ENCODE data around the gene ARMC9. TPM values are rescaled to one million over a fixed set of nuclear protein-coding genes. Genes with fewer than 3 reads are reported as not detected.

ARMC9 gene
- total and polyA plus RNA-seq, 7 donors, result 1.4 to 18.4 (median 2.2) TPM

DNA sequence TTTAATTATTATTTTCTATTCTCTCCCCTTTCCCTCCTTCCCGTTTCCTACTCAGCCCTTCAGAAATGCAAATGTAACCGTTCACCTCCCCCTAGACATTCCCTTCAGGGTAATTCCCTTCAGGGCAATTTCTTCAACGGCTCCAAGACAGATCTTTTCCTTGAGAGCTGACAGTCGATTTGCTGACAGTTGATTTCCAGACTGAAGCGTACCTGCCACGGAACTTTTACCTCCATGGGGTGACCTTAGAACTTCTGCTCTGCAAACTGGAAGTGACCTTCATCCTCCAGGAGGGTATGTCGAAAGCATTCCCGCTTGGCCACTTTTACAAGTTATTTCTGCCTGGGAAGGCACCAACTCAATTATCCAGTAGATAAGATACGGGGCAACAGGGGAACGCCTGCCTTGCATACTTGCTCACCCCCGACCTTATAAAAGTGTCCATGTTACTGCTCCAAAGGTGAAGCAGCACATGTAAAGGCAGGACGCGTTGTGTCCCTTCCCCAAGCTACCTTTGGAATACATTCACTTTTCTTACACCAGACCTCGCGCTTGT is 215.6 kb downstream of the ARMC9 start:
- WGBS, 3 donors, result 72 to 80% (median 73%) methylated on average over 15 of the region's 15 CpGs
- Histone ChIP-seq H3K36me3 (ENCODE audit: insufficient read depth in 1 of 2, low read depth in 1 of 2) (no peaks in the 10 kb centered on the region), H3K4me3 (no peak overlapping the region), H3K27ac (no peak overlapping the region), H3K9me3 (no peaks in the 10 kb centered on the region), H3K4me1 (peaks cover 6% of the 10 kb centered on the region), H3K27me3 (ENCODE audit: insufficient read depth in 3 of 3, low read length in 2 of 3) (peaks cover 0 to 12% (median 1%) of the 10 kb centered on the region in 3 donors)
- DNase-seq, result no peak
- TF ChIP-seq, protein P1, sequence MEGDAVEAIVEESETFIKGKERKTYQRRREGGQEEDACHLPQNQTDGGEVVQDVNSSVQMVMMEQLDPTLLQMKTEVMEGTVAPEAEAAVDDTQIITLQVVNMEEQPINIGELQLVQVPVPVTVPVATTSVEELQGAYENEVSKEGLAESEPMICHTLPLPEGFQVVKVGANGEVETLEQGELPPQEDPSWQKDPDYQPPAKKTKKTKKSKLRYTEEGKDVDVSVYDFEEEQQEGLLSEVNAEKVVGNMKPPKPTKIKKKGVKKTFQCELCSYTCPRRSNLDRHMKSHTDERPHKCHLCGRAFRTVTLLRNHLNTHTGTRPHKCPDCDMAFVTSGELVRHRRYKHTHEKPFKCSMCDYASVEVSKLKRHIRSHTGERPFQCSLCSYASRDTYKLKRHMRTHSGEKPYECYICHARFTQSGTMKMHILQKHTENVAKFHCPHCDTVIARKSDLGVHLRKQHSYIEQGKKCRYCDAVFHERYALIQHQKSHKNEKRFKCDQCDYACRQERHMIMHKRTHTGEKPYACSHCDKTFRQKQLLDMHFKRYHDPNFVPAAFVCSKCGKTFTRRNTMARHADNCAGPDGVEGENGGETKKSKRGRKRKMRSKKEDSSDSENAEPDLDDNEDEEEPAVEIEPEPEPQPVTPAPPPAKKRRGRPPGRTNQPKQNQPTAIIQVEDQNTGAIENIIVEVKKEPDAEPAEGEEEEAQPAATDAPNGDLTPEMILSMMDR (IDR thresholded peaks at IDR 0.05), result no peak
- intact Hi-C loops (cut with DNase I), result loop anchor here (5.0 to 10.0 kb wide), 4 partner anchors 117 to 309 kb away; no protein-coding TSS in a partner anchor
- ATAC-seq, result no peak

DNA sequence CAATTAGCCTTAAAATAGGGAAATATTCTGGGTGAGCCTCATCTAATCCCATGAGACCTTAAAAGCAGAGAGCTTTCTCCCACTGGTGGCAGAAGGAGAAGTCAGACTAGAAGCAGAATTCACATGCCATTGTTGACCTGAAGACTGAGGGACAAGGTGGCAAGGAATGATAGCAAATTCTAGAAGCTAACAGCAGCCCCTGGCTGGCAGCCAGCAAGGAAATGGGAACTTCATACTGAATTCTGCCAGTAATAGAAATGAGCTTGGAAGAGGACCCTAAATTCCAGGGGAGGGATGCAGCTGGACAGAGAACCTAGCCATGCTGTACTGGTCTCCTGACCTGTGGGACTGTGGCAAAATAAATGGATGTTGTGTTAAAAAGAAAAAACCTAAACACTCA is 216.6 kb downstream of the ARMC9 start:
- no peak overlapping the region for H3K4me3 ChIP-seq
- DNase-seq (no peak), ATAC-seq (no peak)
- intact Hi-C loops (cut with DNase I), result loop anchor here in 1 of 2 donors (10.0 kb wide), 1 partner anchor 310 kb away; no protein-coding TSS in a partner anchor
- H3K36me3 ChIP-seq (ENCODE audit: insufficient read depth in 1 of 2, low read depth in 1 of 2), result no peaks in the 10 kb centered on the region
- TF ChIP-seq, protein P1 (IDR thresholded peaks at IDR 0.05), result no peak
- H3K4me1 ChIP-seq, result peaks cover 6% of the 10 kb centered on the region
- no peak overlapping the region for H3K27ac ChIP-seq
- no peaks in the 10 kb centered on the region for H3K9me3 ChIP-seq
- peaks cover 0 to 12% (median 1%) of the 10 kb centered on the region in 3 donors for H3K27me3 ChIP-seq (ENCODE audit: insufficient read depth in 3 of 3, low read length in 2 of 3)

DNA sequence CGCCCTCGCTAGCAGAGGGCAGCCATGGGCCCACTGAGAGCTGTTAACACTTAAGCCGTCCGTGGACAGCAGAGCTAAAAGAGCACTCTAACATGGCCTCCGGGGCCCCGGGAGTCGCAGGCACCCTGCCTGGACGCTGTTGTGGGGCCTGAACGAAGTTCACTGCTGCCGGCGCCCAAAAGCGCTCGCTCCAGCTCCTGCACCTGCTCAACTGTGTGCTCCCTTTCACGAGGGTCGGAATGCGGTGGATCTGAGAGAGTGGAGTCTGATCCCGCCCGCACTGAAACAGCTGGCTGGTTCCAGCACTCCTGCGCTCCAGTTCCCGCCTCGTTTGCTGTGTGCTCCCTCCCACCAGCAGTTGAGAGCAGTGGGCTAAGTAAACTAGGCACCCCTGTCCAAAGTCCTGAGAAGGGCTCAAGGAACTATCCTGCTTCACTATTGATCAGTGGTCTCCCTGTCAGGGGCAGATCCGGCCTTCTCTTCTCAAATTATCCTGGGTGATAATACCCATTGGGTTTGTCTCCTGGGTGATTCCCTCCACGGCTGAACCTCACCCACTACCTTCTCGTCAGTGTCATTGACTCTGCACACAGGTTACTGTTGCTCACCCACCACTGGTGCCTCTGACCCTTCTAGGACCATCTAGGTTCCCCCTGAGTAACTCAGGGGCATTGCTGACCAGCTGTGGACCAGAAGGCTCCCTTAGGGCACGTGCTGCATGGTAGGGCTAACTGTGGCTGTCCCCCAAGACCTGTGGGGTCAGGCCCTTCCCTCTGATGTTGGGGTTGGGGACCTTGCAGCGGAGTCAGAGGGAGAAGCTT is 220.6 kb downstream of the ARMC9 start:
- DNase-seq (no peak), ATAC-seq (no peak)
- H3K27ac ChIP-seq, result no peak overlapping the region
- WGBS, 3 donors, result 53 to 60% (median 59%) methylated on average over 26 of the region's 26 CpGs
- TF ChIP-seq, protein P1 (IDR thresholded peaks at IDR 0.05), result no peak
- H3K27me3 ChIP-seq (ENCODE audit: insufficient read depth in 3 of 3, low read length in 2 of 3), result peaks cover 0 to 4% (median 0%) of the 10 kb centered on the region in 3 donors
- no peaks in the 10 kb centered on the region for H3K4me1 ChIP-seq
- intact Hi-C loops (cut with DNase I), result loop anchor here in 1 of 2 donors (10.0 kb wide), 1 partner anchor 314 kb away; no protein-coding TSS in a partner anchor
- no peaks in the 10 kb centered on the region for H3K9me3 ChIP-seq
- no peaks in the 10 kb centered on the region for H3K36me3 ChIP-seq (ENCODE audit: insufficient read depth in 1 of 2, low read depth in 1 of 2)
- no peak overlapping the region for H3K4me3 ChIP-seq

DNA sequence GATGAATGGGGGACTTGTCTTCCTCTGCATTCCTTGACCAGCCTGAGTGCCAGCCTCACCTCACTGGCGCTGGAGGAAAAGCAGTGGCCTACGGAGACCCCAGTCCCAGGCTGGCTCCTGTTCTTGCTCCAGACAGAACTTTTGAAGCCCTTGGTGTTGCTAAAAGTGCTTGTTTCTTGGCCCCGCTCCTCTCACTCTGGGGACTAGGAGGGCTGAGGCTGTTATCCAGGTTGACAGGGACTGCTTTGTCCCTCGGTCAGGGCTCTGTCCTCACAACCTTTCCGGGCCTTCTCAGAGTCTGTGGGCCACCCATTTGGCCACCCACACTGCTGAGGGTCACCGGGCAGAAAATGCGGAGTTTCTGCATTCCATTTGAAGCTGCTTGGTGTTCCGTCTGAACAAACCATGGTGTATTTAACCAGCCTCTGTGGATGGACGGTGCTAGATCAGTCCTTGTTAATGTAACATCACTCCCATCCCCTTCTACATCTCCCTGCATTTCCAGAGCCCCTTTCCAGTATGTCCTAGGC is 222.7 kb downstream of the ARMC9 start:
- H3K27ac ChIP-seq, result no peak overlapping the region
- H3K4me3 ChIP-seq, result no peak overlapping the region
- WGBS, 3 donors, result 67 to 71% (median 67%) methylated on average over 9 of the region's 9 CpGs
- H3K4me1 ChIP-seq, result no peaks in the 10 kb centered on the region
- intact Hi-C loops (cut with DNase I), result no loop called here
- no peaks in the 10 kb centered on the region for H3K36me3 ChIP-seq (ENCODE audit: insufficient read depth in 1 of 2, low read depth in 1 of 2)
- DNase-seq, result no peak
- TF ChIP-seq, protein P1 (IDR thresholded peaks at IDR 0.05), result no peak
- H3K27me3 ChIP-seq (ENCODE audit: insufficient read depth in 3 of 3, low read length in 2 of 3), result no peaks in the 10 kb centered on the region
- H3K9me3 ChIP-seq, result no peaks in the 10 kb centered on the region
- no peak for ATAC-seq

Data from psoas muscle (tissue), 8 donors.